Gastroesophageal sphincter (tissue), 4 donors: ENCODE data around the gene TPM1. TPM values are rescaled to one million over a fixed set of nuclear protein-coding genes. Genes with fewer than 3 reads are reported as not detected.
"Not testable (repeated sequence)": the region's sequence is repeated elsewhere in the genome, so short reads cannot be mapped to it uniquely, and the experiment has no call there.

Source experiments
- ATAC-seq: fragments of 150-250 bp; one replicate; pipeline ENCODE4 v1.9.1; 2016; ENCODE audit warnings: mild to moderate bottlenecking, moderate library complexity
- H3K27ac ChIP-seq, 4 donors: fragments of 200-600 bp; sonication (generic) in 3 of 4; 1 replicate in 3 of 4; 2 replicates in 1 of 4; pipeline ENCODE4 v1.5.1; 2016 to 2019
- H3K27me3 ChIP-seq: fragments of 200-600 bp; sonication (generic); one replicate; pipeline ENCODE4 v1.5.1; 2019
- H3K36me3 ChIP-seq, 2 donors: fragments of 200-600 bp; sonication (generic); one replicate each; pipeline ENCODE4 v1.5.1; 2019; ENCODE audit warnings: control low read depth in 1 of 2
- H3K4me1 ChIP-seq, 3 donors: fragments of 200-600 bp; sonication (generic); 1 replicate in 2 of 3; 2 replicates in 1 of 3; pipeline ENCODE4 v1.5.1; 2016 to 2019; ENCODE audit warnings: control low read depth in 2 of 3
- H3K4me3 ChIP-seq, 2 donors: fragments of 200-600 bp; sonication (generic); one replicate each; pipeline ENCODE4 v1.5.1; 2019; ENCODE audit warnings: mild to moderate bottlenecking in 1 of 2, moderate library complexity in 1 of 2
- H3K9me3 ChIP-seq, 3 donors: fragments of 200-600 bp; sonication (generic); one replicate each; pipeline ENCODE4 v1.5.1; 2017 to 2019; ENCODE audit warnings: control low read depth in 2 of 3
- EP300 ChIP-seq: sonication (generic); formaldehyde crosslinking; IDR thresholded peaks from one replicate; pipeline ENCODE4 v1.6.1; 2017; ENCODE audit warnings: antibody characterized with exemption, mild to moderate bottlenecking
- POLR2A ChIP-seq, 2 donors: fragments of 450-650 bp; IDR thresholded peaks; one replicate each; pipeline ENCODE4 v1.6.1; 2017; ENCODE audit warnings: antibody characterized with exemption in 2 of 2, mild to moderate bottlenecking in 2 of 2, moderate library complexity in 1 of 2
- POLR2AphosphoS5 ChIP-seq: sonication (generic); formaldehyde crosslinking; IDR thresholded peaks from one replicate; pipeline ENCODE4 v1.6.1; 2017; ENCODE audit warnings: antibody characterized with exemption
- WGBS, 2 donors: methylation state at CpG; one replicate each; pipeline ENCODE4 v1.1.5; 2018; ENCODE audit warnings: low coverage in 1 of 2; 5-methylcytosine and 5-hydroxymethylcytosine counted together
- total RNA-seq, 4 donors: library from RNA; depleted of rRNA; stranded (reverse); fragments of >200 nt; gene quantifications; one replicate each; pipeline ENCODE4 v1.1.0, GENCODE V29; 2016
- TF ChIP-seq, protein P1 (sequence below), 4 experiments: fragments of 200-600 bp in 2 of 4; fragments of 450-650 bp in 2 of 4; sonication (generic) in 1 of 4; IDR thresholded peaks; one replicate each; pipeline ENCODE4 v1.5.1; 2017 to 2019; ENCODE audit warnings: antibody characterized with exemption in 4 of 4, mild to moderate bottlenecking in 2 of 4, moderate library complexity in 2 of 4

Gene TPM1
- 1,000 to 10,000 TPM; 3,599 to 7,152 (median 6,397) TPM for total RNA-seq

DNA sequence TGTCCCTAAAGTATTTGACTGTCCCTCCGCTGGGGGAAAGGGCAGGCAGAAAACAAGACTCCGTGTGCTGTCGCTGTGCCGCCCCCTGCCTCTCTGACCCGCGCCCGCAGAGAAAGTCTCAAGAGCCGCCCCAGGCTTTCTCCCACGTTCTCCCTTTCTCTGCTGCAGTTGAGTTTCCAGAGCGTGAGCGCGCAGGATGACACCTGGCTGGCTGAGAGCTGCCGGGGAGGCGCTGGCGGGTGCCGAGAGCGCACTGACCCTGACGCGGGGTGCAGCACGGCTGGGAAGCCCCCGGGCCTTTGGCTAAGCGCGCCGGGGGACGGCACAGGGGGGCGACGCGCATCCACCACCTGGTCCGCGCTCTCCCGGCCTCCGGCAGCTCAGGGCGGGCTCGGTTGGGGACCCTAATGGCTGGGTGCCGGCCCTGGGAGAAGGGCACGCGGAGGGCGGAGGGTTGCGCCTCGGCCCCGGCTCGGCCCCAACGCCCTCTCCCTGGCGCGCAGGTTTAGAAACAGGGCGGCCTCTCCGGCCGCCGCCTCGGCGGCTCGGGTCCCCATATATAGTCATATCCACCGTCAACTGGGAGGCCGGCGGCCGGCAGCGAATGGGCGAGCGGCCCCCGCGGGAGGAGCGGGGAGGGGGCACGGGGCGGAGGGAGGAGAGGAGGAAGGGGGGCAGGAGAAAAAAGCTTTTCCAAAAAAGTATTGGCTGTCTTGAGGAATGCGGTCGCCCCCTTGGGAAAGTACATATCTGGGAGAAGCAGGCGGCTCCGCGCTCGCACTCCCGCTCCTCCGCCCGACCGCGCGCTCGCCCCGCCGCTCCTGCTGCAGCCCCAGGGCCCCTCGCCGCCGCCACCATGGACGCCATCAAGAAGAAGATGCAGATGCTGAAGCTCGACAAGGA, at the start of gene TPM1:
TPM1 (plus strand) TSS at position 774 of the 903 bp plus-strand sequence; CDS start at position 857, 83 bp downstream.
- peak; percentile 83 for ATAC-seq
- Histone ChIP-seq H3K36me3 (peaks cover 3 to 23% of the 10 kb centered on the region in 2 donors), H3K27ac (peak within 1 kb of the TSS; percentile 96 to 99 (median 98)), H3K27me3 (peaks cover 9% of the 10 kb centered on the region), H3K4me1 (peaks cover 0 to 54% (median 0%) of the 10 kb centered on the region in 3 donors), H3K9me3 (no peaks in the 10 kb centered on the region), H3K4me3 (peak within 1 kb of the TSS; percentile 83 to 95)
- TF ChIP-seq, protein P1, sequence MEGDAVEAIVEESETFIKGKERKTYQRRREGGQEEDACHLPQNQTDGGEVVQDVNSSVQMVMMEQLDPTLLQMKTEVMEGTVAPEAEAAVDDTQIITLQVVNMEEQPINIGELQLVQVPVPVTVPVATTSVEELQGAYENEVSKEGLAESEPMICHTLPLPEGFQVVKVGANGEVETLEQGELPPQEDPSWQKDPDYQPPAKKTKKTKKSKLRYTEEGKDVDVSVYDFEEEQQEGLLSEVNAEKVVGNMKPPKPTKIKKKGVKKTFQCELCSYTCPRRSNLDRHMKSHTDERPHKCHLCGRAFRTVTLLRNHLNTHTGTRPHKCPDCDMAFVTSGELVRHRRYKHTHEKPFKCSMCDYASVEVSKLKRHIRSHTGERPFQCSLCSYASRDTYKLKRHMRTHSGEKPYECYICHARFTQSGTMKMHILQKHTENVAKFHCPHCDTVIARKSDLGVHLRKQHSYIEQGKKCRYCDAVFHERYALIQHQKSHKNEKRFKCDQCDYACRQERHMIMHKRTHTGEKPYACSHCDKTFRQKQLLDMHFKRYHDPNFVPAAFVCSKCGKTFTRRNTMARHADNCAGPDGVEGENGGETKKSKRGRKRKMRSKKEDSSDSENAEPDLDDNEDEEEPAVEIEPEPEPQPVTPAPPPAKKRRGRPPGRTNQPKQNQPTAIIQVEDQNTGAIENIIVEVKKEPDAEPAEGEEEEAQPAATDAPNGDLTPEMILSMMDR (IDR thresholded peaks at IDR 0.05) = peak in 2 of 4 experiments; percentile 6 to 45
- TF ChIP-seq POLR2AphosphoS5 (peak; percentile 99), EP300 (peak; percentile 24), POLR2A (IDR thresholded peaks at IDR 0.05) (peak; percentile 99)
- WGBS, 2 donors = 0% methylated on average over 2 of the region's 84 CpGs; no CpG with 5 or more reads in 1 of the 2 donors

DNA sequence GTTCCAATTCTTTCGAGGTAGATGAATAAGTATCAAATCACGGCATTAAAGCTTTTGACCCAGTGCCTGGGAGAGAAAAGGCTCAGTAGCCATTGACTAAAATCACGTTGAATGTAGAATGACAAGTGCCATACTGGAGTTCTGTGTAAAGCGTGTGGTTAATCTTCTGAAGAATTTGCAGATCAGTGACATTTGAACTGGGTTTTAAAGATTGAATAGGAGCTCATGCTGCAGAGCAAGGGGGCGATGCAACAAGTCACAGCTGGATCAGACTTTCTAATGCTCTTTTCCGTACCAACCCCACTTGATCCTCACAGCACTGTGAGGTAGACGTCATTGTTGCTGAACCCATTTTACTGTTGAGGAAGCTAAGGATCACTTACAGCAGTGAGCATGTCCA, 49.5 kb upstream of the TPM1 start:
- H3K27ac ChIP-seq = no peak overlapping the region
- ATAC-seq = no peak
- peaks cover 0 to 15% (median 7%) of the 10 kb centered on the region in 3 donors for H3K4me1 ChIP-seq
- WGBS, 2 donors = 98 to 100% methylated on average over 5 to 7 of the region's 7 CpGs
- TF ChIP-seq, protein P1 (IDR thresholded peaks at IDR 0.05) = no peak
- TF ChIP-seq POLR2A (IDR thresholded peaks at IDR 0.05) (no peak), EP300 (no peak), POLR2AphosphoS5 (no peak)
- no peaks in the 10 kb centered on the region for H3K9me3 ChIP-seq
- no peaks in the 10 kb centered on the region for H3K36me3 ChIP-seq
- no peaks in the 10 kb centered on the region for H3K27me3 ChIP-seq
- H3K4me3 ChIP-seq = no peak overlapping the region

DNA sequence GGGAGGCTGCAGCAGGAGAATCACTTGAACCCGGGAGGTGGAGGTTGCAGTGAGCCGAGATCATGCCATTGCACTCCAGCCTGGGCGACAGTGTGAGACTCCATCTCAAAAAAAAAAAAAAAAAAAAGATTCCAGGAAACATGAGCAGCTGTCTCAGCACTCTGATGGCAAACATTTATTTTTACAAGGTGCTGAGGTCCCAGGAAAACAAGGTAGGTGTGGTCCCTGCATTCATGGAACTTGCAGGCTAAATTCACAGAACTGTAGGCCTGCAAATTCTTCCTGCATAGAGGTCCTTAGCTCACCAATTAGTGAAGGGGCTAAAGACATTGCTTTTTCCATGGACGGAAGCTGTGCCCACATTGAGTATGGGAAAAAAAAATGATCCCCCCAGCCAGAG, 48.9 kb upstream of the TPM1 start:
- H3K4me1 ChIP-seq = peaks cover 0 to 15% (median 7%) of the 10 kb centered on the region in 3 donors
- 100% methylated on average over 1 to 3 of the region's 4 CpGs for WGBS, 2 donors
- not testable (repeated sequence) for ATAC-seq, H3K4me3 ChIP-seq, H3K36me3 ChIP-seq, H3K27me3 ChIP-seq, H3K9me3 ChIP-seq, H3K27ac ChIP-seq

DNA sequence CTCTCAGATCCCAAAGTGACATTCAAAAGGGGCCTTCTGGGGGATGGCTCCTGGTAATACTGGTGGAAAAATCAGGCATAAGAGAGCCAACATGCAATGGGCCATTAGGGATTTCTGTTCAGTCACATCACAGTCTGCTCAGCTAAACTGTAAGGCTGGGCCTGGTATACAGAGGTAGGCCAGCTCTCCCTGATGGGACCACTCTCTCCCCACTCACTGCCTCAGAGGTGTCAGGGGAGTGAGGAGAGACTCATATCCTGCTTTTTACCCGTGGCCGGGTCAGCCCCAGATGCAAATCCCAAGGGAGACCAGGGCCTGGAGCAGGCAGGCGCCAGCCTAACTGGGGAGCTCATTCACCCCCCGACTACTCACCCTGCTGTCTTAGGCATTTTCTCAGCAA, 48.1 kb upstream of the TPM1 start:
- H3K9me3 ChIP-seq = no peaks in the 10 kb centered on the region
- H3K27me3 ChIP-seq = no peaks in the 10 kb centered on the region
- peaks cover 0 to 8% (median 3%) of the 10 kb centered on the region in 3 donors for H3K4me1 ChIP-seq
- TF ChIP-seq POLR2AphosphoS5 (no peak), POLR2A (IDR thresholded peaks at IDR 0.05) (no peak), EP300 (no peak)
- TF ChIP-seq, protein P1 (IDR thresholded peaks at IDR 0.05) = no peak
- ATAC-seq = no peak
- WGBS, 2 donors = 89% methylated on average over 3 of the region's 4 CpGs; no CpG with 5 or more reads in 1 of the 2 donors
- no peaks in the 10 kb centered on the region for H3K36me3 ChIP-seq
- no peak overlapping the region for H3K27ac ChIP-seq
- H3K4me3 ChIP-seq = no peak overlapping the region

DNA sequence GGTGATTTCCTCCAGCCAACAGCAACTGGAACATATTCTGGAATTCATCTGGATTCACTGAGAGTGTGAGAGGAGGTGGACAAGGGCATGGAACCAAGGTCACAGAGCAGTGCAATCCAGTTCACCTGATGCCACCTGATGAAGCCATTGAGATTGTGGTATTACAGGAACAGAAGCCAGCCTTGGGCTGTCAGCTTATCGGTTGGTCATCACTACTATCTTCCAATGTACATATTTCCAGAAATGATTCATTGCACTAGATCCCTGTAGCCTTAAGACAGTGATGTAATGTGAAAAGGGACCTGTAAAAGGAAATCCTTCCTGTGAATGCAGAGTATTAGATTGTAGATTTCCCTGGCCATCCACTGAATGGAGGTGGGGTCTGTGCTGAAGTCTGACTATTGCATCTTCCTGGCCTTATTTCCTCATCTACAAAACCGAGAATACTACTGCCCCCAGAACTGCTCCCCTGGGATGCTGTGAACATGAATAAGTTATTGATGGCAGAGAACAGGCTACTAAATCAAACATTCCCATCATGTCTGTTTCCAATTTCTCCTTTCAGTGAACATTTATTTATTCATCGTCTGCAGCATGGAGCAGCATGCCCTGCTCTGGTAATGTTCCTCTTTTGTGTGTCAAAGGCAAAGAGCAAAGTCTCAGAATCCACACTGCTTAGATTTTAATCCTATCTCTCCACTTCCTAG, 47.4 kb upstream of the TPM1 start:
- TF ChIP-seq, protein P1 (IDR thresholded peaks at IDR 0.05) = no peak
- TF ChIP-seq POLR2AphosphoS5 (no peak), EP300 (no peak), POLR2A (IDR thresholded peaks at IDR 0.05) (no peak)
- Histone ChIP-seq H3K36me3 (no peaks in the 10 kb centered on the region), H3K4me3 (no peak overlapping the region), H3K27ac (no peak overlapping the region), H3K9me3 (no peaks in the 10 kb centered on the region), H3K4me1 (peaks cover 0 to 2% (median 0%) of the 10 kb centered on the region in 3 donors), H3K27me3 (no peaks in the 10 kb centered on the region)
- no peak for ATAC-seq
- WGBS, 2 donors = 50 to 68% methylated on average over 2 of the region's 3 CpGs
